GM19468 (cell line): ENCODE results near the gene SLC4A7.
"Not testable (repeated sequence)": the region's sequence is repeated elsewhere in the genome, so short reads cannot be mapped to it uniquely, and the experiment has no call there.

Experiments used
- ATAC-seq: cut with Tn5 transposase; IDR thresholded peaks from one replicate; pipeline ENCODE4 v1.9.1; 2021; ENCODE audit warnings: mild to moderate bottlenecking, moderate library complexity, moderate number of reproducible peaks; ENCODE audit not compliant: unreplicated experiment; ENCODE audit errors: extremely low read depth

Gene SLC4A7

DNA sequence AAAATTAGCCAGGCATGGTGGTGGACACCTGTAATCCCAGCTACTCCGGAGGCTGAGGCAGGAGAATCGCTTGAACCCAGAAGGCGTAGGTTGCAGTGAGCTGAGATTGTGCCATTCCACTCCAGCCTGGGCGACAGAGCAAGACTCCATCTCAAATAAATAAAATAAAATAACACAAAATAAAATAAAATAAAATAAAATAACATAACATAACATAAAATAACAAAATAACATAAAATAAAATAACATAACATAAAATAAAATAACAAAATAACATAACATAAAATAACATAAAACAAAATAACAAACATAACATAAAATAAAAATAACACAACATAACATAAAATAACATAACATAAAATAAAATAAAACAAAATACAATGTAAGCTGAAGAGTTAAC lies 45.8 kb downstream of the SLC4A7 start:
- ATAC-seq: not testable (repeated sequence)

DNA sequence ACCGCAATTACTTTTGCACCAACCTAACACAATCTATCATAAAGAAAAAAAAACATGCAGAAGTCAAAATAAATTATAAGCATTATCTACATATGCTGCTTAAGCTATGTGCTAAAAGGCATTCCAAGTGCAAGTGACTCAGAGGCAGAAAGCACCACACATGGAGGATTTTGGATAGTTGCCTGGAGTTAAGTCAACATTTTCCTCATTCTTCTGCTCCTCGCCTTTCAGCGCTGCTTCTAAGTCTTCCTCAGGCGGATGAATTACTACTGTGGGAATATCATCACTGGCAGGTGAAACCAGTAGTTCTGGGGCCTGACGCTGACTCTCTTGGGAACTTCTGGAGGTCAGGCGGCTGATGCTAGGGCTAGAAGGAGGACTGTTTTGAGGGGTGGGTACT lies 53.1 kb downstream of the SLC4A7 start:
- no peak for ATAC-seq

DNA sequence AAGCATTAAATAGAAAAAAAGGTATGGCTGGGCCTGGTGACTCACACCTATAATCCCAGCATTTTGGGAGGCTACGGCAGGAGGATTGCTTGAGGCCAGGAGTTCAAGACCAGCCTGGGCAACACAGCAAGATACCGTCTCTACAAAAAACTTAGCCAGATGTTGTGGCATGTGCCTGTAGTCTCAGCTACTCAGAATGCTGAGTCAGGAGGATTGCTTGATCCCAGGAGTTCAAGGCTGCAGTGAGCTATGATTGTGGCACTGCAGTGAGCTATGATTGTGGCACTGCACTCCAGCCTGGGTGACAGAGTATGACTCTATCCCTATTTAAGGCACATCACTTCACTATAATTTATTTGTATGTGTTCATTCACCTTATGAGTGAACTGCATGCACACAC lies 54.3 kb downstream of the SLC4A7 start:
- ATAC-seq: no peak

DNA sequence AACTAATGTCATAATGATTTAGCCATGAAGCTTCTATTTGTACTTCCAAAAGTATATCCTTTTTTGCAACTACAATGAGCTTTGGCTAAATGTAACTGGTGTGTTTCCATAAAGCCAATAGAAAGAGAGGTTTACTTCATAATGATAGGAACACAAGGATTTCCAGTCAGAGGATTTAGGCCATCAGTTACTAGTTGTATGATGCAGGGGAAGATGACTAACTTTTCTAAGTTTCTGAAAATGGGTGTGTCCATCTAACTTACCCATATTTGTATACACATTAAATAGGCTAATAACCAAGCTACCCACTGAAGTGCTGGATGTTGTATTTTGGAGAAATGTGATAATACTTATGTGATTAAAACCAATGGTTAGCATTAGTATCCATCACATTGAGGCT lies 55.7 kb downstream of the SLC4A7 start:
- ATAC-seq: no peak

DNA sequence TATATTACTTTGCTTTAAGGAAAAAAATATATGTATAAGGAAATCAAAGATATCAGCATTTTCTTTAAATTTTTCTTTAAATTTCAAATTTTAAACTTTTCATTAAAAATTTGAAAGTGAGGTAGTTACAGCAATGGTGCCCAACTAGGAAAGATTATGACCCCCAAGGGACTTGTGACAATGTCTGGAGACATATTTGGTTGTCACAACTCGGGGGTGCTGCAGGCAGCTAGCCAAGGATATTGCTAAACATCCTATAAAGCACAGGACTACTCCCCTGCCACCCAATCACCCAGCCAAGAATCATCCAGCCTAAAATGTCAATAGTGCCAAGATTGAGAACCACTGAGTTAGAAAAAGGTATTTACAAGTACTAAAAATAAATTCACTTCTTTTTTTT lies 57.3 kb downstream of the SLC4A7 start:
- ATAC-seq: no peak

DNA sequence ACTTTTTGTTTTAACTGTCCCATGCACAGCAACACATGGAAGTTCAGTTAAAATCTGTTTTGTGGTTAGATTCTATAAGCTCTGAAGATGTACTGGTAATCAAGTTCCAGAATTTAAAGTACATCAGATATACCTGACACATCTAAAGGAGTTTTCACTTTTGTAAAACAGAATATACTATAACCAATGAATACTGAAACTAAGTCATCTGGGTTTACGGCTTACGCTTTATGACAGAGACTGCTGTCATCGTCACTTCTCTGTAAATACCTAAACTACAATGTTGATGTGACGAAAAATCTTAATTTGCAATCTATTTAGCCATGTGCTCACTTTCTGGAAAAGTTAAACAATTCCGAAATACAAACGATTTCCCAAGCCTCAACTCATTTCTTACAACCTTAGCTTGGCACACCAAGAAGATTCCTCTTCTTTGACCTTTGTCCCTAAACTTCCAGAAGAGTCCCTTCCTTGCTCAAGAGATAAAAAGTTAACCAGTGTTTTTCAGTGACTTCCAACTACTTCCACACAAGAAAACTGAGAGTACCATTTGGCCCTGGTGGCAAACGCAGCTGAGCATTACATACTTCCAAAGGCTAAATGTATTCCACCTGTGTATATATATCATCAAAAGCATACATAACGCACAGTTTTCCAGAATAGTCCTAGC lies 58.2 kb downstream of the SLC4A7 start:
- no peak for ATAC-seq

DNA sequence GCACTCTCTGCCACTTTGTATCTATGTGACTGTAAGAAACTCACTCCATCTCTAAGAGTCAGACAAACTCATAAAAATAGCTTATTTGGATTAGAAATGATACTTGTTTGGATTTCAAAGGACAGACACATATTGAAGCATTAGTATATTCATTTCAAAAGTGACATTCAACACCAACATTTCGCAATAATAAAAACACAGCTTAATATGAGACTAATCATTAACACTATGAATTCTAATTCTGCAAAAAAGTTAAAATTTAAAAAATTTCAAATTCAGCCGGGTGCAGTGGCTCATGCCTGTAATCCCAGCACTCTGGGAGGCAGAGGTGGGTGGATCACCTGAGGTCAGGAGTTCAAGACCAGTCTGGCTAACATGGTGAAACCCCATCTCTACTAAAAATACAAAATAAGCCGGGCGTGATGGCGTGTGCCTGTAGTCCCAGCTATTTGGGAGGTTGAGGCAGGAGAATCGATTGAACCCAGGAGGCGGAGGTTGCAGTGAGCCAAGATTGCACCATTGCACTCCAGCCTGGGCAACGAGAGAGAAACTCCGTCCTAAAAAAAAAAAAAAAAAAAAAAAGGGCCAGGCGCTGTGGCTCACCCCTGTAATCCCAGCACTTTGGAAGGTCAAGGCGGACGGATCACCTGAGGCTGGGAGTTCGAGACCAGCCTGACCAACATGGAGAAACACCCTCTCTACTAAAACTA lies 59.2 kb downstream of the SLC4A7 start:
- ATAC-seq: not testable (repeated sequence)

DNA sequence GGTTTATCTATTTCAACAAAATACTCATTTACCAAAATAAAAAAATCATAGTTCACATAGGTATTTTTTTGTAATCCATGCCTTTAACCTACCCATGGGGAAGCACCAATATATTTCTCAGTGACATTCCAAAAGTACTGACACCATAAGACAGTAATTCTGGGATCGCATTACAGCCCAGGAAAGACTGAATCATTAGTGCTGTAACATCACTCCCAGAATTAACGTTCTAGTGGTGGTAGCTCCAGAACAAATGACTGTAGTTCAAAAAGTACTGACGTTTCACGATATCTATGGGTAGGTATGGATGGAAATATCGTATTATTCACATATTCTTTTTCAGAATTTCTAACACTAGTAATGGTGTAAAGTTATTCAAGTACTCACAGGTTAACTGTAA lies 60.7 kb downstream of the SLC4A7 start:
- ATAC-seq: no peak

DNA sequence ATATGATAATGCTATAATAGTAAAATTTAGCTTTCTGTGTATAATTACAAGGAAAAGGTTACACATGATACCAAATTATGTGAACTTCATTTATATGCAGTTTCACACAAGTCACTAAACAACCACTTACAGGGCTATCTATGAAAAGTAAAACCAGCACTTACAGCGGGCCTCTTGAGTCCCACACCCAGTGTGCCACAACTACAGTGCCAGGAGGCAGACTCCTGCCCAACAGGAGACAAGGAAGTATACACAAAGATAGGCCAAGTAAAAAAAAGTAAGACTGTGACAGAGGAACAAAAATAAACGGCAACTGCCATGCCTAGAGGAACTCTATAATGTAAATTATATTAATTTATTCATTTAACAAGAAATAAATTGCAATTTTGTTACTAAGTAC lies 61.6 kb downstream of the SLC4A7 start:
- no peak for ATAC-seq

DNA sequence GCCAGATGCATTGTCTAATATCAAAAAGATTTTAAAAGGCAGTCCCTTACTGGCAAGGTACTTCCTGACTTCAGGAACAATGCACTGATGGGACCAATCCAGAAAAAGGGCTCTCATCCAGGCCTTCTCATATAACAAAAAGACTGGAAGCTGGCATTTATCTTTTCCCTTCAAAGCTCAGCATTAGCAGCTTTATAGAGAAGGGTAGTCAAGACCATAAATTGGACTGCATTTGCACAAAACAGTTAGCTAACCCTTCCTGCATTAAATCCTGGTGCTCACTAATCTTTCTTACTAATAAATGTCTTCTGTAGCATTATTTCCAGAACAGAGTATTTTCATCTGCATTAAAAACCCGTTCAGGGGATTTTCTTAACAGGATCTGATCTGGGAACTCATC lies 69.0 kb downstream of the SLC4A7 start:
- ATAC-seq: no peak

DNA sequence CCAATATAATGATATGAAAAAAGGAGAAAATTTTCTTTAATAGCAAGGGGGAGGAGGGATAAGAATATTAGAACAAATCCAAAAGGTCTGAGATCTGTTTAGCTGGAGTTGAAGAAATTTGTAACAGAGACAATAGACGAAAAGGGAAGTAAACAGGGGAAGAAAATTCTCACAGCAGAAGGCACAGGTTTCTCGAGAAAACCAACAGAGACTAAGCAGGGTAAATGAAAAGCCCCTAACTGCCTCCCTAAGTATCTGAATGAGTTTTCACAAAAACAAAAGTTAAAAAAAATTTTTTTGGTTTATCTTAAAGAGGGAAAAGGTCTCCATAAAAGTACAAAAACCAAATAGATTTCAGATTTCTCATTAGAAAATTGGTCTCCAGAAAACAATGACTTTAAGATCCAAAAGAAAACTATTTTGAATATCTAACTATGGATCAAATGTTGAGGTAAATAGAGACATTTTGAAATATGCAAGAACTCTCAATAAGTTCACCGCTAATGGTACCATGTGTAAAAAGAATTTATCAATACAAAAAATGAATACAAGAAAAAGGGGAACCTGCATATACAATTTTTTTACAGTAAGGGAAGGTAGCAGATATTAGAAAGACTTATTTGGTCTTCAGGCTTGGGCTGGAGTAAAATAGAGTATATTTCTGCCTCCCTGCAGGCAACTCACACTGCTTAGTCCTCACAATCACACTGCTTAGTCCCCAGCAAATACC lies 91.1 kb downstream of the SLC4A7 start:
- peak; percentile 63 for ATAC-seq

DNA sequence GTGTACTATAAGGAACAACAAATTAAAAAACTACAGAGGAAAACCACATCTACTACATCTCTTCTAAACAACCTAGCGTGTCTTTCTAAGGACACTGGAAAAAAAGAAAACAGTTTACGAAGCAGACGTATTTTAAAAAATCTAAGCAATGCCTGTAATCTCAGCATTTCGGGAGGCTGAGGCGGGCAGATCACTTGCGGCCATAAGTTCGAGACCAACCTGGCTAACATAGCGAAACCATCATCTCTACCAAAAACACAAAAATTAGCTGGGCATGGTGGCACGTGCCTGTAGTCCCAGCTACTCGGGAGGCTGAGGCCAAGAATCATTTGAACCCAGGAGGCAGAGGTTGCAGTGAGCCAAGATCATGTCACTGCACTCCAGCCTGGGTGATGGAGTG lies 91.8 kb downstream of the SLC4A7 start:
- not testable (repeated sequence) for ATAC-seq

DNA sequence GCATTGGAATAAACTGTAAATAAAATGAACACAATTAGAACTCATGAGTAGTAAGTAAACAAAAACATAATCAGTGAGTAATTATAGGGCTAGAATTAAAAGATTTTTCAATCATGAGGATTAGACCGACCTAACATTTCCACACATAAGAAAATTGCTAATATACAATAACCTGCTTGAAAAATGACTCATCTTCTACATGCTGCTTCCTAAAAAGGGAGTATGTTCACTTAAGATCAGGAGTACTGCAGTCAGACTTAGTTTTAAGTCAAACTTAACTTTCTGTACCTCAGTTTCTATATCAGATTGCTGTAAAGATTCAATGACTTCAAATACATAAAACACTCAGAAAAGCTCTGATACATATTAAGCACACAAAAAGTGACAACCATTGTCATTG lies 92.4 kb downstream of the SLC4A7 start:
- ATAC-seq: no peak

DNA sequence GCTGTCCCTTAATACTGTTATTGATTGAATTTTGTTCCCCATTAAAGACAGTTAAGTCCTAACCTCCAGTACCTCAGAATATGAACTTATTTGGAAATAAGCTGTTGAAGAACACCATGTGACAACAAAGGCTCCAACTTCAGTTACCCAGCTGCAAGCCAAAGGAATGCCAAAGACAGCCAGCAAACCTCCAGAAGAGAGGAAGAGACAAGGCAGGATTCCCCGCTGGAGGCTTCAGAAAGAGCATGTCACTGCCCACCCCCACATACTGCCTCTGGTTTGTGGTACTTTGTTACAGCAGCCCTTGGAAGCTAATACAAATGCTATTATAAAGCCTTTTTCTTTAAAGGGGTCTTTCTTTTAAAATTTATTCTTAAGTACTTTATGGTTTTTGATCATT lies 96.6 kb downstream of the SLC4A7 start:
- ATAC-seq: no peak

DNA sequence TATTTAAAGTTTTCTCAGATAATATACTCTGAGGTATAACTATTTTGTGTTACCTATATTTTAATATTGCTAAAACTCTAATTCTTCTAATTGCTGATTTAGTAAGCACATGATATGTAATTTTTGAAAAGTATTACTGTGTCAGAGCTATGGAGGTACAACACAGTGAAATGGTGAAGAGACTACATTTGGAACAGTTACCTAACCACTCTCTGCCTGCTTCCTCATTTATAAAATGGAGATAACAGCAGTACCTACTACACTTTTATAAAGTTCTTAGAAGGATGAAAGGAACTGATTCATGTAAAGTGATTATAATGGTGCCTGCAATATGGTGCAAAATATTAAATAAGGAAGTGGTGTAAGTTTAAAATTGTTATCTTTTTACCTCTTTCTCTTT lies 98.7 kb downstream of the SLC4A7 start:
- ATAC-seq: no peak

DNA sequence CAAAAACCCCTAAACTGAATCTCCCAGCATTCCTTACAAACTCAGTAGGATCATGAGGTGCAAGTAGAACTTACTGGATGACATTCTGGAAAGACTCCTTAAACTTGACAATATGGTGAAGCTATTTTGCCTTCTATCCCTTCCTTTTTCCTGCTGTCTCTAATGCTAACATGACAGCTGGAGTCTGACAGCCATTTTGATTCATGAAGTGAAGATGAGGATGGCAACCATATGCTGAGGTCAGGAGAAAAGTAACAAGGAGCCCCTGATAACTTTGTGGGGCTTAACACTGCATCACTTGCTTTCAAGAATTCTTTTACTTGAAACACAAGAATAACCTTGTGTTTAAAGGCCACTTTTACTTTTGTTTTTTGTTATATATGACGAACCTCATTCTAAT lies 100.0 kb downstream of the SLC4A7 start:
- ATAC-seq: no peak

DNA sequence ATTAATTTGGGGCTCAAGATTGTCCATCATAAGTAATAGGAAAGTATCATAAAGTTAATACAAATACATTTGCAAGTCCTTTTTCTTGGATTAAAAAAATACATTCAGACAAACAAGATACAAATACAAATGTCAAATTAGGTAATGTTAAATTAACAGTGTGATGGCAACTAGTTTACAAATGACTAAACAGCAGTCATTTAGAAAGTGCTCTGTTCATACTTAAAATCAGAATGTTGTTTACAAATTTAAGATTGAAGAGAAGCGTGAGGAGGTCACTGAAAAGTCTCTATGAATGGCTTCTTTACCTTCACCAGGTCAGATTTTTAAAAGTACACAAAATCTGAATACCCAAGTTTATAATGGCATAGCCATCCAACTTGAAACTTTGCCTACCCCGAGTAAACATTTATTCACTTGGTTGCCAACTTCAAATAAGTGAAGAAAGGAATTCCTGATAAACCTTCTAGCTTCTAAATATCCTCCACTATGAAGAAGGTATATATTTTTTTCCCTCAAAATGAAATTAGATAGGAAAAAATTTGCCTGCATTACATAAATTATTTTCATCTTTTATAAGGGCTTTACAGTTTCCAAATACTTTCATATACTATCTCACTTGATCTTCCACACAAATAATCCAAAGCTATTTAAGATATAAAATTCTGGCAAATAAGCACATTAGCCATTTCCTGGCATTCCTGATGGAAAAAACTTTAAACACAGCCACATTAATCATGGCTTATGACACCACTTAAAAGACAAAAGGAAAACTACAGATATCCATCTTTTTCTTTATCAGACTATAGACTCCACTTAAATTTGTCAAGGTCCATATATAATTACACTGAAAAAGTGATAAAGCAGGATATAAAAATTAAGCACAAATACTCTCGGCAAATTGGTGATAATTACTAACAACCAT lies 103.5 kb downstream of the SLC4A7 start:
- ATAC-seq: no peak

DNA sequence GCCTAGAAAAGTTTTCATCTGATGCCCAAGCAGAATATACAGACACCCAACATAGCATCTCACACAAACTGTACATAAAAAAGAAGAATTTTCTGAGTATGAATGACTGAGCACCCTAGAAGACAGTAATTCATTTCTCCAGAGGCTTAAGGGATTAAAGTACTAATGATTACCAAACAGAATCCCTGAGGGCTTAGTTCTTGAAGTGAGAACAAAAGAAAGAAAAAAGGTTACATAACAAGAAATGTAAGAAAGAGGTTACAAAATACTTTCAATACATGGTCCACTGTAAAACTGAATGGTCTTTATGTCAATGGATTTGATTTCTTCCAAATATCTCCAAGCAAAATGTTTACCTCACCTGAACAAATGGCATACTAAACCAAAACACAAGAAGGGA lies 105.9 kb downstream of the SLC4A7 start:
- no peak for ATAC-seq

DNA sequence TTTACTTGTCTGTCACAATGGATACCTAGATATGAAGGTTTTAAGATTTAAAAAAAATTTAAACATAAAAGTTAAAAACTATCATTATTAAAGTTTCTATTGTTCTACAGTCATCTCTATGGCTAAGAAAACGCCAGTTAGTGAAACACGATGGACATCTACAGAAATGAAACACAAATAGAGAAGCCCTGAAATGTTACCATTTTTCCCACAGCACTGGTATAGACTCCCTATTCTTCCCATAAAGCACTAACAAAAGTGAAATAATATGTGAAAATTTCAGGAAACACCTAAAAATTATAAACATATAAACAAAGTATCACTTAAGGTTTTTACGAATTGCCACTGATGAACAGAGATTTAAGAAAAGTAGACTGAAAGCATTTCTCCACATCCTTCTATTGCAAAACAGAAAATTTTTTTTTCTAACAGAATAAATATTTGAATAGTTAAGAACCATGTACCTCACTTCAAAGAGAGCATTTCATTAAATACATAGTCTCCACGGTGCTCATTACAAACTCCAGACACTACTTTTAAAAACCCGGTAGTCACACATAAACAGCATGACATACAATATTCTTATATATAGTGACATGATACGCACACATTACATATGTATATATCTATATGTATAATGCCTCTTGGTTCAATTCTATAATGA lies 107.9 kb downstream of the SLC4A7 start:
- no peak for ATAC-seq
